GM18511 (cell line): ENCODE data around the gene FNDC10.

Experiments
- ATAC-seq: cut with Tn5 transposase; IDR thresholded peaks from one replicate; pipeline ENCODE4 v1.9.1; 2021; ENCODE audit warnings: mild to moderate bottlenecking, moderate library complexity; ENCODE audit not compliant: unreplicated experiment

FNDC10 gene

DNA sequence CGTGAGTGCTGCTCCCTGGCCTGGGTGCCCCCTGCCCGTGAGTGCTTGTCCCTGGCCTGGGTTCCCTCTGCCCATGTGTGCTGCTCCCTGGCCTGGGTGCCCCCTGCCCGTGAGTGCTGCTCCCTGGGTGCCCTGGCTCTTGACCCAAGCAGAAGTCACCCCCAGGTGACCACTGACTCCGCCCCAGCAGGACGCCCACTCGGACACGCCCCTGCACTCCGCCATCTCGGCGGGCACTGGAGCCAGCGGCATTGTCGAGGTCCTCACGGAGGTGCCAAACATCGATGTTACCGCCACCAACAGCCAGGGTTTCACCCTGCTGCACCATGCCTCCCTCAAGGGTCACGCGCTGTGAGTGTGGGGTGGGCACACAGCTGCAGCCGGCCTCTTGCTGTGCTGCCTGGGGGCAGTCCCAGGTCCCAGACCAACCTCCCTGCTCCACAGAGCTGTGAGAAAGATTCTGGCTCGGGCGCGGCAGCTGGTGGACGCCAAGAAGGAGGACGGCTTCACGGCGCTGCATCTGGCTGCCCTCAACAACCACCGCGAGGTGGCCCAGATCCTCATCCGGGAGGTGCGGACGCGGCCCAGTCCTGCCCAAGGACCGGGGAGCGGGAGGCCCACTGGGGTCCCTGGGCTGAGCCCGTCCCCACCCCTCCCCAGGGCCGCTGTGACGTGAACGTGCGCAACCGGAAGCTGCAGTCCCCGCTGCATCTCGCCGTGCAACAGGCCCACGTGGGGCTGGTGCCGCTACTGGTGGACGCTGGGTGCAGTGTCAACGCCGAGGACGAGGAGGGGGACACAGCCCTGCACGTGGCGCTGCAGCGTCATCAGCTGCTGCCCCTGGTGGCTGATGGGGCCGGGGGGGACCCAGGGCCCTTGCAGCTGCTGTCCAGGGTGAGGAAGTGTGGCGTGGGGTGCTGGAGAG, 28.2 kb upstream of the FNDC10 start:
- no peak for ATAC-seq

DNA sequence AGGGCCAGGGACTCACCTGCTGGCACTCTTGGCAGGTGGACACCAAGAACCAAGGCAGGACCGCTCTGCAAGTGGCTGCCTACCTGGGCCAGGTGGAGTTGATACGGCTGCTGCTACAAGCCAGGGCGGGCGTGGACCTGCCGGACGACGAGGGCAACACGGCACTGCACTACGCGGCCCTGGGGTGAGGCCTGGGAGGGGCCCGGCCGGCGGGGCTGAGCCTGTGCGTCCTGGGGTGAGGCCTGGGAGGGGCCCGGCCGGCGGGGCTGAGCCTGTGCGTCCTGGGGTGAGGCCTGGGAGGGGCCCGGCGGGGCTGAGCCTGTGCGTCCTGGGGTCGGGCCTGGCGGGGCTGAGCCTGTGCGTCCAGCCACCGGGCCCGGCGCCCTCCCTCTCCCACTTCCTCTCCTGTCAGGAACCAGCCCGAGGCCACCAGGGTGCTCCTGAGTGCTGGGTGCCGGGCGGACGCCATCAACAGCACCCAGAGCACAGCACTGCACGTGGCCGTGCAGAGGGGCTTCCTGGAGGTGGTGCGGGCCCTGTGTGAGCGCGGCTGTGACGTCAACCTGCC, 27.4 kb upstream of the FNDC10 start:
- ATAC-seq: no peak

DNA sequence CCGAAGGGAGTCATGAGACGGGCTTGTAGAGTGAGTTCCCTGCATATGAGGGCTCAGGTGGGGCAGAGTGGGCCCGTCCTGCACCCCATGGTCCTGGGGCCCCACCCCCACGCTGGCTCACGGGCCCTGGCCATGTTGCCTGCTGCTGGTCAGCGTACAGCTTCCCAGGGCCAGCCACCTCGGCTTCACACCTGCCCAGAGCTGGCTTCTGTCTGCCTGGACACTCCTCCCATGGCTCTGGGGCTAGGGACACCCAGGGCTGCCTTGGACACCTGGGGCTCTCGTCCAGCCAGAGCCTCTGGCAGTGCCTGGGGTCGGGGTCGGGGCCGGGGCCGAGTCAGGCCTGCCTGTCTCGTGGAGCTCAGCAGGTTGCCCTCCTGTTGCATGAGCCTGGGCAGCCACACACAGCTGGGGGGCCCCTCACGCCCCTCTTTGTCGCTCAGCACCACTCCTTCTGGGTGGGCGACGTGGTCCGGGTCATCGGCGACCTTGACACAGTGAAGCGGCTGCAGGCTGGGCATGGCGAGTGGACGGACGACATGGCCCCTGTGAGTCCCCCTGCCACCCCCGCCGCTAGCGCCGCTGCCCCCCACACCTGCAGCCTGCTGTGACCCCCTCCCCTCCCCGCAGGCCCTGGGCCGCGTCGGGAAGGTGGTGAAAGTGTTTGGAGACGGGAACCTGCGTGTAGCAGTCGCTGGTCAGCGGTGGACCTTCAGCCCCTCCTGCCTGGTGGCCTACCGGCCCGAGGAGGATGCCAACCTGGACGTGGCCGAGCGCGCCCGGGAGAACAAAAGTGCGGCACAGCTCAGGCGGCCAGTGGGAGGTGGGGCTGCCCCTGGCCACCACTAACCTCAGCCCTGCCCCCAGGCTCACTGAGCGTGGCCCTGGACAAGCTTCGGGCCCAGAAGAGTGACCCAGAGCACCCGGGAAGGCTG, 26.5 kb upstream of the FNDC10 start:
- ATAC-seq: no peak

DNA sequence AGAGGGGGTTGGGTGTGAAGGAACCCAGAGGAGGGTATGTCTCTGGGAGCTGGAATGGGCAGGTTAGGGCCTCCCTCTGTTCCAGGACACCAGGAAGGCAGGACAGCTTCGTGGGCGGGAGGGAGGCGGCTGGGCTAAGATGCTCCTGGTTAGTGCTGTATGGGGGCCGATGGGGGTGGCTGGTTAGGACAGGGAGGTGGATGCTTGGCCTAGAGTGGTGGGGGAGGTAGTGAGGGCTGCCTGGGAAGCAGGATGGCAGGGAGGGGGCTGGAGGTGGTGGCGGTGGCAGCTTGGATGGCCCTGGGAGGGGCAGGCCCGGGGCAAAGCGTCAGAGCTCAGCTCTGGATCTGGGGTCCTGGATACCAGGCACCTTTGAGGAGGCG, 25.9 kb upstream of the FNDC10 start:
- ATAC-seq: no peak

DNA sequence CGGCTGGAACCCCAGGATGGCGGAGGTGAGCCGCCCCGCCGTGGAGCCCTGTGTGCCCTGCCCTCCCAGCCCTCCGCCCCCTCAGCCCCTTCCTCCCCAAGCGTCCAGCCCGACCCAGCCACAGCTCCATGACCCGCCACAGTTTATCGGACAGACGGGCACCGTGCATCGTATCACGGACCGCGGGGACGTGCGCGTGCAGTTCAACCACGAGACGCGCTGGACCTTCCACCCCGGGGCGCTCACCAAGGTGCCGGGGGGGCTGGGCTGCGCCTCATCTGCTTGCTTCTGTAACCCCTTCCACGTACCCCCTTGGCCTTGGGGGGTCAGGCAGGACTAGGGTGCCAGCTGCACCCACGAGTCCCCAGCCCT, 25.5 kb upstream of the FNDC10 start:
- no peak for ATAC-seq

DNA sequence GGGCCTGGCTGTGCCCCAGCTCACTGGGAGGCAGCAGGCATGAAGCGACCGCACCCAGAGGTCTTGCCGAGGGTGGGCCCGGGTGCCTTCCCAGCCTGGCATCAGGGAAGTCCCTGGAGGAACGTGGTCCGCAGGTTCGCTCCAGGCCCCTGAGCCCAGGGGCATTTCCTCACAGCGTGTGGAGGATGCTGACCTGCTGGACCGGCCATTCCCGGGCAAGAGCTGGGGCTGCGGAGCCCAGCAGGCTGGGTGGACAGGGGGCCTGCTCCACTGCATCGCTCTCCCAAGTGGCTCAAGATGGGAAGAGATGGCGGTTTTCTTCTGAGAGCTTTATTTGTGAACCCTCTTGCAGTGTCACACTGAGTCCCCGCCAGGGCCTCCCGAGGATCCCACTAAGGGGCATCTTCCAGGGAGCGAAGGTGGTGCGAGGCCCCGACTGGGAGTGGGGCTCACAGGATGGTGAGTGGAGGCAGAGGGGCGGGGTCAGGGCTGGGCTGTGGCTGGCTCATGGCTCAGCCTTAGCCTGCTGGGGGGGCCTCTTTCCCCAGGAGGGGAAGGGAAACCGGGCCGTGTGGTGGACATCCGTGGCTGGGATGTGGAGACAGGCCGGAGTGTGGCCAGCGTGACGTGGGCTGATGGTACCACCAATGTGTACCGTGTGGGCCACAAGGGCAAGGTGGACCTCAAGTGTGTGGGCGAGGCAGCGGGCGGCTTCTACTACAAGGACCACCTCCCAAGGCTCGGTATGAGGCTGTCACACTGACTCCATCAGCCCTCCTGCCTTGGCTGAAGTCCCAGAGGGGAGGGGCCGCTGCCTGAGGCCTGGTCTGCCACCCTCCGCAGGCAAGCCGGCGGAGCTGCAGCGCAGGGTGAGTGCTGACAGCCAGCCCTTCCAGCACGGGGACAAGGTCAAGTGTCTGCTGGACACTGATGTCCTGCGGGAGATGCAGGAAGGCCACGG, 24.8 kb upstream of the FNDC10 start:
- ATAC-seq: no peak

DNA sequence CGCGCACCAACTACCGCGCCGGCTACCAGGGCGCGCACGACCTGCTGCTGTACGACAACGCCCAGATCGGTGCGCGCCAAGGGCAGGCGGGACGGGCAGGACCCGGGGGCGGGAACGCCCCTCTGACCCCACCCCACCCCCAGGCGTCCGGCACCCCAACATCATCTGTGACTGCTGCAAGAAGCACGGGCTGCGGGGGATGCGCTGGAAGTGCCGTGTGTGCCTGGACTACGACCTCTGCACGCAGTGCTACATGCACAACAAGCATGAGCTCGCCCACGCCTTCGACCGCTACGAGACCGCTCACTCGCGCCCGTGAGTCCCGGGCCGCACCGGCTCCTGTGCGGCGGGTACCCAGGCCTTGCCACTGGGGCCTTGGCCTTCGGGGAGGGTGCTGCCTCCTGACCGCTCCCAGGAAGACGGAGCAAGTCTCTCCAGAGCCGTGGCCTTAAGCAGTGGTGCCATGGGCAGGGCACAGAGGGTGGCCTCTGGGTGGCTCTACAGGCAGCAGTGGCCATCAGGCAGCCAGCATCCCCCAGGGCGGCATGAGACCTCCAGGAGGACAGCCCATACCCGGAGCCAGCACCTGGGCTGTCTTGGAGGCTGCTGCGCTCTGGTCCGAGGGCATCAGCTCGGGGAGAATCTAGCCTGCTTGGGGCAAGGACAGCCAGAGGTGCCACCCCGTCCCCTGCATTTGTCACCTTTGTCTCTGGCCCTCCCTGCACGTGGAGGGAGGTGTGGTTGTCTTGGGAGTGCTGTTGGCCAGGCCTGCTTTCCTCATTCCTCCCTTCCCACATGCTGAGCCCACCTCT, 23.9 kb upstream of the FNDC10 start:
- no peak for ATAC-seq

DNA sequence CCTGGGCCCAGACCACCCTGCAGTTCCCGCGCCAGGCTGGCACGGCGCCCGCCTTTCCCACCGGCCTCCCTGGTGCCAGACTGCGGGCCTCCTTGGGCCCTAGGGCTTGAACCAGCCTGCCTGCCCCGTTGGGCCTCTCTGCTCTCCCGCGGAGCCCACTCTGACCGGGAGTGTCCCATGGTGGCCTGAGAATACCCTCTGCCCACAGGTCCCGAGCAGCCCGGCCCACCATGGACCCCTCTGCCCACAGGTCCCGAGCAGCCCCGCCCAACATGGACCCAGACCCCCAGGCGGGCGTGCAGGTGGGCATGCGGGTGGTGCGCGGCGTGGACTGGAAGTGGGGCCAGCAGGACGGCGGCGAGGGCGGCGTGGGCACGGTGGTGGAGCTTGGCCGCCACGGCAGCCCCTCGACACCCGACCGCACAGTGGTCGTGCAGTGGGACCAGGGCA, 23.3 kb upstream of the FNDC10 start:
- no peak for ATAC-seq

DNA sequence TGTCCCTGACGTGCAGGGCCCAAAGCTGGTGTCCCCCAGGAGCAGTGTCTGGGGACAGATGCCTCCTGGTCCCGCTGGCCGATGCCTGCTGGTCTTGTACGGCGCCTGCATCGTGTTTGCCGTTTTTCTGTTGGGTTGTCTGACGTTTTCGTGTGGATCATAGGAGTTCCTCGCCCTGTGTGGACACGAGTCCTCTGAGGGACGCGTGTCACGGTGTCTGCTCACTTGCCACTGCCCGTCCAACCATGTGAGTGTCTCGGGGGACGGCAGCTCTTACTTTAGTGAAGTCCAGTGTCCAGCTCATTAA, 22.8 kb upstream of the FNDC10 start:
- ATAC-seq: no peak

DNA sequence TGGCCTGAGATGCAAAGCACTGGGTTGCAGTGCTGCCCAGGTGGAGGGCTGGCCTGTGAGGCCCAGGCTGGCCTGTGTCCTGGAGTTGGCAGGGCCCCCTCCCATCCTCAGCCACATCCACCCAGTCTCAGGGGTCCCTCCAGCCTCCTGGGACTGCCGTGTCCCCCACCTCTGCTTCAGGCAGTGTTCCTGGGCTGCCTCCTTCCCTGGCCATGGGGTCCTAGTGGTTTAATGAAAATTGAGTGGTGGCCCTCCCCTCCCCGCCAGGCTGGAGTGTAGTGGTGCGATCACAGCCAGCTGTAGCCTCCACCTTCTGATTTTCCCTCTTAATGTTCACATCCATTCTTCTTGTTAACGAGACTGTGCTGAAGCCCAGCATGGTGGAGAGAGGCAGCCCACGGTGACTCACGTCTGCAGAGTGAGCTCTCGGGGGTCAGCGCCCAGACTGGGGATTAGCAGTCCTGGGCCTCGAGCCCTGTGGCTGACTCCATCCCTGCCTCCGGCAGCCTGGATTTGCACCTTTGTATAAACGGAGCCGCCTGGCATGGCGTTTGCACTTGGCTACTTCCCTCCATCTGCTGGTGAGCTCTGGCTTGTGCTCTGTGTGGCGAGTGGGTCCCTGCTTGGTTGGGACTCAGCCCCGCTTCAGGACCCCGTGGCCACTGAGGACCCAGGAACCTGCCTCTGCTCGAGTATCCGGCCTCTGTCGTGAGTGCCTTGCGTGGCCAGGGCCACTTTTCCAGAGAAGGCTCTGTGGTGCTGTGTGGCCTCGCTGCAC, 22.3 kb upstream of the FNDC10 start:
- ATAC-seq: no peak

DNA sequence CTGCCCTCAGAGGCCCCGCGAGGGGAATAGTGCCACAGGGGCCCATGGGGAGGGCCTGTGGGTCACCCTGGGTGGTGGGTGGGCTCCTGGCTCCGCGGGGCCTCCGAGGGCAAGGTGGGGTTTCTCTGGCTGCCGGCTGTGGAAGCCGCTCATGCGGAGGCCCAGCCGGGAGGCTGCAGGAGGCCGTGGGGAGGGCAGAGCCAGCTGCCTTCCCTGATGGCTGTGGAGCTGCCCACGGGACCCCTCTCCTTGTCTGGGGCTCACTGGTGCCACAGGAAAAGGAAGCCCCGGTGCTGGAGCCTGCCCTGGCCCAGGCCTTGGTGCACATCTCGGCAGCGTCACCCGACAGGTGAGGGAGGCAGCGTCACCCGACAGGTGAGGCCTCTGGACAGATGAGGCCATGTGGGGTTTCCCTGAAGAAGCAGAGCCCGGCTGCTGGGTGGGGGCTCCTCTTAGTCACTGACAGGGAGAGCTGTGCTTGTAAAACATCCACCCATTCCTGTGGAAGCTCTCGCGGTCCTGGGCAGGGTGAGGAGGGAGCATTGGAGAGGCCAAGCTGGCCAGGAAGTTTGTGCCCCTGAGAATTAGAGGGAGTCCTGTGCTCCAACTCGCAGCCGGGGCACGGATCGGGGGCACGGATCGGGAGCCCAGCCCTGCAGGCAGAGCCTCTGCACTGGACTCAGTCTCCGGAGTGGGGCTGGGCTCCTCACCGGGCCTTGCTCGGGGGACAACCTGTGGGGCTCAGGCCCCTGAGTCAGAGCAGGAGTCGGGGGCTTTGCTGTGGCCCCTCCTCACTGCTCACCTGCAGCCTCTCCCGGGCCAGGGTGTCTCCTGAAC, 21.5 kb upstream of the FNDC10 start:
- ATAC-seq: no peak

DNA sequence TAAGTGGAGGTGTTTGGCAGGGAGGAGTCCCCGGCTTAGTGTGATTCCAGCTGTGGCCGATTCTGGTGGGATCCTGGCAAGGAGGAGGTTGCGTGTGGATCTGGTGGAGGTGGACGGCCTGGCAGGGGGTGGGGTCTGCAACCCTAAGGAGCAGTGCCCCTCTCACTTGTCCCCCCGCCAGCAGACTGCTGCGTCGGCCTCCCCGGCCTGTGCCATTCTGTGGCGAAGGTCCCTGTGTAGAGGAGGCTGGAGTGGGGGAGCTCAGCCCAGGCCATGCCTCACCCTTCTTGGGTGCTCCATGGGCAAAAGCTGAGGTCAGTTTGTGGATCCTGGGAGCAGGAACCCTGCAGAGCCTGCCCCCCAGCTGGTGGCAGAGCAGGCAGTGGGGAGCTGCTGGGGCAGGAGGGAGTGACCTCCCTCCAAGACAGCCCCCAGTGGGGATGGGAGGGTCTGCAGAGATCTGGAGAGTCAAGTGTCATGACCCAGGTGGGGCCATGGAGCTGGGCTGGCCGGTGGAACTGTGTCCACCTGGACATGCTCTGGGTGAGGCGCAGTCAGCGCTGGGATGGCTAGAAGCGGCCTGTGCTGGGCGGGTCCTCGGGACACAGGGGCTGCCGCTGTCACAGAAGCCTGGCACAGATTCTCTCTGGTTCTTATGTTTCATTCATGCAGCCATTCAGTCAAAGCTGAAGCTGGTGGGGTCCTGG, 20.7 kb upstream of the FNDC10 start:
- no peak for ATAC-seq

DNA sequence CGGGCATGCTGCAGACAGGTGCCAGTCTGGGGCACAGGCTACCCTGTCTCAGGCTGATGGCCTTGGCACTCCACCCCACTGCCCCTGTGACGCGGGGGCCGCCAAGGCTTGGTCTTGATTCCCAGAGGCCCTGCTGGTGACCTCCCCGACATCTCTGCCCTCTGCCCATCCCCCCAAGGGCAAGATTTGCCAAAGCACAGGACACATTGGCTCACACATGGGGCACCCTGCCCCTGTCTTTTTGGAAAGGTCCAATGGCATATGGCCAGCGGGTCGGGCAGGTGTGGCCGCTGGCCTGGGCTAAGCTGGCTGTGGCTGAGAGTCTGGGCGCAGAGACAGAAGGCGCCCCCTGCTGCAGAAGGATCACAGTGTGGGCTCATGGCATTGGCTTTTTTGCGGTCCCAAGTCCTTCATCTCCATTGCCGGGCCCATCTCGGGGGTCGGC, 20.0 kb upstream of the FNDC10 start:
- no peak for ATAC-seq

DNA sequence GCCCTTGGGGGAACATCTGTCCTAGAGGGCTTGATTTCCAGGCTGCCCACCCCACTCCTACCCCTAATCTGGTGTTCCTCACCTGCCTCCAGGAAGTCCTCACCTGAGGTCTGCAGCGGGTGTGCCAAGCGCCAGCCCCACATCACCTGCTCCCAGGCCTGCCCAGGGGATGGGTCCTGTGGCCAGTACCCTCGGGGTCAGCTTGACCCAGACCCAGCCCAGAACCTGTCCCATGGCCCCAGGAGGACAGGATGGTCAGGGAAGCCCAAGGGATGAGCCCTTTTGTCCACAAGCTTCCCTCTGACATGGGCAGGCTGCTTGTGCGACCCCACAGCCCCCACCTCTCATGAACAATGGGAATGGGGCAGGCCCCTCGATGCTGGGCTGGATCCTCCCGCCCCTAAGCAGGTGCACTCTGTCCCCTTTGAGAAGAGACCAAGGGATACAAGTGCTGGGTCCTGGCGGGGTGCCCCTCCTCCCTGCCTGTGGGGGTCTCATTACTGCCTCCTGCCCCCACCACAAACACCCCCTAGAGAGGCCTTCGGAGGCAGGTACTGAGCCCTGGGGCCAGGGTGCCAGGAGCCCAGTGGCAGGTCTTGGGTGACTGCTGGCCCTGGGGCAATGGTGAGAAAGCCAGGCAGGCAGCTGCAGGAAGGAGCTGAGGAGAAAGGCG, 18.6 kb upstream of the FNDC10 start:
- no peak for ATAC-seq

DNA sequence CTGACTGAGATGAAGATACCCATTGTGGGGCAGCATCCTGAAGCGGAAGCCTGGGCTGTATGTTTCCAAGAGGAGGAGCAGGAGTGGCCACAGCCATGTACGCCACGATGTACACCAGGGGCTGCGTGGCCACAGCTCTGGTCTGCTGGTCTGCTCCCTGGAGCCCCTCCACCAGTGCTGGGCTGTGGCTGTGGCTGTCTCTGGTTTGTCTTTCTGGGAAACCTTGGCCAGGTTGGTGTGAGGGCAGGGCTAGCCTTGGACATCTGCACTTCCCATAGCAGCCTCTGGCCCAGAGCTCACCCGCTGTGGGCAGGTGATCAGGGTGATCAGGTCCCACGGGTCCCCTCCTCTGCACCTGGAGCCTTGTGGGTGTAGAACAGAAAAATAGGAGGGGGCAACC, 18.0 kb upstream of the FNDC10 start:
- ATAC-seq: no peak

DNA sequence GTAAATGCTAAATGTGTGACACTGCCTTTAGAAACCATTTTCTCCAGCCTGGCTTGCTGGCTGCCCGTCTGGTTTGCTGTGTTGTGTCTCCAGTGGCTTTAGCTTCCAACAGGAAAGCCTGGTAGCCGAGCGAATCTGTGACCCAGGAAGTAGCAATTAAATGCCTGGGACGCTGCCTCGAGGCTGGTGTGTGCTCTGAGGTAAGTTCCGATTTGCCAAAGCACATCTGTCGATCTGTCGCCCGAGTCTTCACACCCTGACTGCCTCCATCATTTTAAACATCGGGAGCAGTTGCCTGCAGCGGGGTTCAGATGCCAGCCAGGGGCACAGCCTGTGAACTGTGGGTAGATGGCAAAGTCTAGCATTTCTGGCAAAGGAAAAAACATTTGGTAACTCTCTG, 17.6 kb upstream of the FNDC10 start:
- ATAC-seq: no peak

DNA sequence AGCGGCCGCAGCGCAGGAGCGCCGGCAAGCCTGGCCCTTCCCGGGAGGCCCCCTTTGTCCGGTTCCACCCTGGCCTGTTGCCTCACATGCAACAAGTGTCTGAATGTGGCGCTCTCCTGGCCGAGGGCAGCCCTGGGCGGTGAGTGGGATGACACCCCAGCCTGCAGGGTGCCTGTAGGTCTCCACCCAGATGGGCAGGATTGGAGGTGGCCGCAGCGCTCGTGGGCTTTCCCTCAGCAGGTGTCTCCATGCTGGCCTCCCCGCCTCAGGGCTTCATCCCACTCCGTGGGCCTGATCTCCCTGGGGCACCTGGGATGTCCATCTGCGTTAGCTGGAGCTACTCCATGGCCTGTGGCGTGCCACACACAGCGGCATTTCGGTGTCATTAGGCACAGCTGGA, 16.9 kb upstream of the FNDC10 start:
- no peak for ATAC-seq
